SU-DHL-6 (cell line): ENCODE measurements around the gene MYO7B.

Experiments
- H2AFZ ChIP-seq: fragments of 200-600 bp; sonication (generic); 2 replicates; pipeline ENCODE4 v1.6.1; 2014; ENCODE audit warnings: low read depth, mild to moderate bottlenecking, moderate library complexity, mixed read lengths, antibody characterized with exemption, low read length; ENCODE audit not compliant: severe bottlenecking
- H3F3A ChIP-seq: fragments of 200-600 bp; shearing (Covaris generic); 2 replicates; pipeline ENCODE4 v1.6.0; 2016; ENCODE audit warnings: antibody characterized with exemption, mild to moderate bottlenecking; ENCODE audit not compliant: insufficient read depth
- H3K27ac ChIP-seq: fragments of 200-600 bp; sonication (generic); 2 replicates; pipeline ENCODE4 v1.5.1; 2016; ENCODE audit warnings: low read depth, mild to moderate bottlenecking, low read length, moderate library complexity, mixed read lengths
- H3K27me3 ChIP-seq: fragments of 200-600 bp; sonication (generic), shearing (Covaris generic); 2 replicates; pipeline ENCODE4 v1.6.0; 2014; ENCODE audit warnings: mild to moderate bottlenecking, low read length
- H3K36me3 ChIP-seq: fragments of 200-600 bp; sonication (generic); 2 replicates; pipeline ENCODE4 v1.6.1; 2014; ENCODE audit warnings: mild to moderate bottlenecking, low read length, mixed read lengths
- H3K4me2 ChIP-seq: fragments of 300-600, 200-600 bp; shearing (Covaris generic), sonication (generic); 2 replicates; pipeline ENCODE4 v1.6.0; 2014; ENCODE audit warnings: low read length, low read depth, mild to moderate bottlenecking; ENCODE audit not compliant: poor library complexity, severe bottlenecking
- H3K4me3 ChIP-seq: fragments of 200-600 bp; sonication (generic); 2 replicates; pipeline ENCODE4 v1.5.1; 2014; ENCODE audit warnings: antibody characterized with exemption, low read length, mild to moderate bottlenecking, mixed read lengths; ENCODE audit not compliant: insufficient read depth, poor library complexity, severe bottlenecking
- H3K79me2 ChIP-seq: fragments of 200-600 bp; sonication (generic); 2 replicates; pipeline ENCODE4 v1.6.1; 2014; ENCODE audit warnings: mild to moderate bottlenecking, low read length, moderate library complexity; ENCODE audit not compliant: insufficient read depth
- H3K9ac ChIP-seq: fragments of 200-600 bp; sonication (generic); 2 replicates; pipeline ENCODE4 v1.7.0; 2014; ENCODE audit warnings: mild to moderate bottlenecking, low read length
- H3K9me2 ChIP-seq: fragments of 200-600 bp; sonication (generic); replicated peaks from 2 replicates; pipeline ENCODE4 v1.6.1; 2014; ENCODE audit warnings: low read length; ENCODE audit not compliant: insufficient read depth
- H3K9me3 ChIP-seq: fragments of 200-600 bp; sonication (generic); 2 replicates; pipeline ENCODE4 v1.6.1; 2014; ENCODE audit warnings: low read length, mixed read lengths; ENCODE audit not compliant: insufficient read depth
- H4K20me1 ChIP-seq: fragments of 200-600 bp; sonication (generic); 2 replicates; pipeline ENCODE4 v1.6.1; 2014; ENCODE audit warnings: low read depth, mild to moderate bottlenecking, antibody characterized with exemption, low read length, moderate library complexity, mixed read lengths
- EZH2phosphoT487 ChIP-seq: fragments of 200-600 bp; sonication (generic), shearing (Covaris generic); conservative IDR thresholded peaks from 2 replicates; pipeline ENCODE4 v1.6.1; 2018; ENCODE audit warnings: mild to moderate bottlenecking, antibody characterized with exemption, low read length, moderate library complexity, mixed read lengths
- TF ChIP-seq, protein P1 (sequence below): fragments of 200-600 bp; sonication (generic); IDR thresholded peaks from one replicate; pipeline ENCODE4 v1.5.1; 2017; ENCODE audit warnings: antibody characterized with exemption, mild to moderate bottlenecking, low read length, moderate library complexity; ENCODE audit not compliant: insufficient read depth, poor library complexity, severe bottlenecking

MYO7B gene

DNA sequence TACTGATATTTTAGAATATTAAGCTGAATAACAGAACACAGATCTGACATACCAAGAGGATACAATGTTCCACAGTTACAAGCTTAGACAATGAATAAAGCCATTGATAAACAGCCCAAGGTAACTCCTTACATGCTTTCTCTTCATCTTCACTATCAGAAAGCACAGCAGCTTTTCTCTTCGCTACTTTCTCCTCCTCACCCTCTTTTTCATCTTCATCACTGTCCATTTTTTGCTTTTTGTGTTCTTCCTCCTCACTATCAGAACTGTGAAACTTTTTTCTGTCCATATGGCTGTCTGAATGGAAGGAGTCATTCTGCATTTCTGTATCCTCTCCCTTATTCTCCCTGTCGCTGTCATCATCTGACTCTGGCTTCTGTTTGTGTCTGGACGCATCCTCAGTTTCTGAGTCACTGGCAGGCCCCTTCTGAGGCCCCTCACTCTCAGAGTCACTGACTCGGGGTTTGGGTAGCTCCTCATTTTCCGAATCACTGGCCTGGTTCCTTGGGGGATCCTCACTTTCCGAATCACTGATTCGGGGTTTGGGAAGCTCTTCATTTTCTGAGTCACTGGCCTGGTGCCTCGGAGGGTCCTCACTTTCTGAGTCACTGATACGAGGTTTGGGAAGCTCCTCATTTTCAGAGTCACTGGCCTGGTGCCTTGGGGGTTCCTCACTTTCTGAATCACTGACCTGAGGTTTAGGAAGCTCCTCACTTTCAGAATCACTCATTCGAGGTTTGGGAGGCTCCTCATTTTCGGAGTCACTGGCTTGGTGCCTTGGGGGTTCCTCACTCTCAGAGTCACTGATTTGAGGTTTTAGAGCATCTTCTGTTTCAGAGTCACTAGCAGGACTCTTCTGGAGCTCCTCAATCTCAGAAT lies 30.7 kb upstream of the MYO7B start:
- H3F3A ChIP-seq = peaks cover 4% of the 10 kb centered on the region; the same call in 1 of the 2 replicates

DNA sequence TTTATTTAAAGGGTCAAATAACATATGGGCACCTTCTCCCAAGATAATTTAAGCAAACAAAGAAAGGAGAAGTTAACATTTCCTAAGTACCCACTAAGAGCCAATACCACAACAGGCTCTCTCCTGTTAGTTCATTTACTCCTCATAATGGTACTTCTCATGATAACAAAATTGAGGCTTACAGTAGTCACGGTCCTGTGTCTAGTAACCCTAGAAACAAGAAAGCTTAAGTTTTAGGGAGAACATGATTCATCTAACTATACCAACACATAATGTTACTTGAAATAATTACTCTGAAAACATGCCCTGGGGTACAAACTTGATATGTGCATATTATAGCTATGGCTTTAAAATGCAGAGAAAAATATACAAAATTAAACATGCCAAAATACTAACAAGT lies 29.0 kb upstream of the MYO7B start:
- Histone ChIP-seq H3K27me3 (no peaks in the 10 kb centered on the region), H3K27ac (no peak overlapping the region), H3F3A (no peaks in the 10 kb centered on the region), H4K20me1 (peaks cover 24% of the 10 kb centered on the region; the same call in 1 of the 2 replicates), H3K9me3 (no peaks in the 10 kb centered on the region), H3K4me3 (no peak overlapping the region), H3K4me2 (no peak overlapping the region), H3K9me2 (no peaks in the 10 kb centered on the region), H2AFZ (no peak overlapping the region), H3K9ac (no peak overlapping the region), H3K79me2 (peaks cover 66% of the 10 kb centered on the region), H3K36me3 (peaks cover 26% of the 10 kb centered on the region)
- no peak for TF ChIP-seq EZH2phosphoT487
- TF ChIP-seq, protein P1, sequence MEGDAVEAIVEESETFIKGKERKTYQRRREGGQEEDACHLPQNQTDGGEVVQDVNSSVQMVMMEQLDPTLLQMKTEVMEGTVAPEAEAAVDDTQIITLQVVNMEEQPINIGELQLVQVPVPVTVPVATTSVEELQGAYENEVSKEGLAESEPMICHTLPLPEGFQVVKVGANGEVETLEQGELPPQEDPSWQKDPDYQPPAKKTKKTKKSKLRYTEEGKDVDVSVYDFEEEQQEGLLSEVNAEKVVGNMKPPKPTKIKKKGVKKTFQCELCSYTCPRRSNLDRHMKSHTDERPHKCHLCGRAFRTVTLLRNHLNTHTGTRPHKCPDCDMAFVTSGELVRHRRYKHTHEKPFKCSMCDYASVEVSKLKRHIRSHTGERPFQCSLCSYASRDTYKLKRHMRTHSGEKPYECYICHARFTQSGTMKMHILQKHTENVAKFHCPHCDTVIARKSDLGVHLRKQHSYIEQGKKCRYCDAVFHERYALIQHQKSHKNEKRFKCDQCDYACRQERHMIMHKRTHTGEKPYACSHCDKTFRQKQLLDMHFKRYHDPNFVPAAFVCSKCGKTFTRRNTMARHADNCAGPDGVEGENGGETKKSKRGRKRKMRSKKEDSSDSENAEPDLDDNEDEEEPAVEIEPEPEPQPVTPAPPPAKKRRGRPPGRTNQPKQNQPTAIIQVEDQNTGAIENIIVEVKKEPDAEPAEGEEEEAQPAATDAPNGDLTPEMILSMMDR = no peak

More for the DNA sequence above, 30.7 kb upstream of the MYO7B start:
- H3K9me2 ChIP-seq = no peaks in the 10 kb centered on the region
- H3K4me3 ChIP-seq = no peak overlapping the region
- H3K27ac ChIP-seq = no peak overlapping the region
- no peaks in the 10 kb centered on the region for H3K9me3 ChIP-seq
- H3K4me2 ChIP-seq = no peak overlapping the region
- no peaks in the 10 kb centered on the region for H3K27me3 ChIP-seq
- peaks cover 41% of the 10 kb centered on the region for H3K36me3 ChIP-seq
- no peak for TF ChIP-seq EZH2phosphoT487
- TF ChIP-seq, protein P1 = no peak
- no peak overlapping the region for H2AFZ ChIP-seq
- peaks cover 48% of the 10 kb centered on the region for H3K79me2 ChIP-seq
- H4K20me1 ChIP-seq = peaks cover 17% of the 10 kb centered on the region; the same call in 1 of the 2 replicates
- H3K9ac ChIP-seq = no peak overlapping the region

GRCh38 chr2:127508023-127508630 lies 27.4 kb upstream of the MYO7B start:
- H3K9me2 ChIP-seq = no peaks in the 10 kb centered on the region
- no peaks in the 10 kb centered on the region for H3K27me3 ChIP-seq
- H3K79me2 ChIP-seq = peaks cover 81% of the 10 kb centered on the region
- no peak overlapping the region for H3K4me2 ChIP-seq
- no peak overlapping the region for H3K4me3 ChIP-seq
- no peak for TF ChIP-seq EZH2phosphoT487
- TF ChIP-seq, protein P1 = no peak
- H2AFZ ChIP-seq = no peak overlapping the region
- H3K9ac ChIP-seq = no peak overlapping the region
- H3K9me3 ChIP-seq = no peaks in the 10 kb centered on the region
- H4K20me1 ChIP-seq = peaks cover 24% of the 10 kb centered on the region; the same call in 1 of the 2 replicates
- H3F3A ChIP-seq = no peaks in the 10 kb centered on the region
- peaks cover 14% of the 10 kb centered on the region for H3K36me3 ChIP-seq
- no peak overlapping the region for H3K27ac ChIP-seq
